H1 (cell line): Measurements from ENCODE around the gene TMEM185B.

Experiments
- ATF3 ChIP-seq: IDR thresholded peaks from 2 replicates; pipeline ENCODE4 v1.6.1; 2011; ENCODE audit warnings: low read depth, mild to moderate bottlenecking, low read length; ENCODE audit not compliant: insufficient read depth
- CBX8 ChIP-seq: fragments of 300-800, 300-1000 bp; sonication (generic); IDR thresholded peaks from 2 replicates; pipeline ENCODE4 v1.7.1; 2016; ENCODE audit warnings: low read depth, low read length, borderline replicate concordance
- CEBPB ChIP-seq: IDR thresholded peaks from 2 replicates; pipeline ENCODE4 v1.6.1; 2012; ENCODE audit warnings: low read depth, low read length
- CREB1 ChIP-seq: IDR thresholded peaks from 2 replicates; pipeline ENCODE4 v1.6.1; 2012; ENCODE audit warnings: inconsistent platforms
- CTCF ChIP-seq, 3 experiments: IDR thresholded peaks; 1 replicate in 2 of 3; 2 replicates in 1 of 3; pipeline versions ENCODE4 v1.5.1 to v1.6.1; 2011; ENCODE audit warnings: low read length in 3 of 3, mild to moderate bottlenecking in 3 of 3, inconsistent platforms in 2 of 3, low read depth in 1 of 3, moderate library complexity in 1 of 3; ENCODE audit not compliant: insufficient read depth in 1 of 3; ENCODE audit errors: control extremely low read depth in 1 of 3
- POLR2A ChIP-seq, 2 experiments: IDR thresholded peaks; 1 replicate in 1 of 2; 2 replicates in 1 of 2; pipeline ENCODE4 v1.6.1; 2011; ENCODE audit warnings: low read depth in 2 of 2, low read length in 2 of 2, mild to moderate bottlenecking in 2 of 2; ENCODE audit errors: control extremely low read depth in 1 of 2
- RFX5 ChIP-seq: IDR thresholded peaks from 2 replicates; pipeline ENCODE4 v1.6.1; 2011; ENCODE audit warnings: low read depth, low read length, improper control_type of control experiment, borderline replicate concordance
- RXRA ChIP-seq: IDR thresholded peaks from 2 replicates; pipeline ENCODE4 v1.6.1; 2011; ENCODE audit warnings: low read depth, mild to moderate bottlenecking, low read length, moderate library complexity; ENCODE audit not compliant: insufficient read depth
- SAP30 ChIP-seq: fragments of 300-600 bp; sonication (generic); IDR thresholded peaks from 2 replicates; pipeline ENCODE4 v1.7.1; 2012; ENCODE audit warnings: low read length, moderate library complexity, mild to moderate bottlenecking, inconsistent platforms; ENCODE audit not compliant: insufficient read depth, insufficient replicate concordance
- SIN3A ChIP-seq, 2 experiments: IDR thresholded peaks in 1 of 2; conservative IDR thresholded peaks in 1 of 2; 2 replicates each; pipeline ENCODE4 v1.6.1; 2011 to 2012; ENCODE audit warnings: low read length in 2 of 2, improper control_type of control experiment in 1 of 2, low read depth in 1 of 2, mild to moderate bottlenecking in 1 of 2
- SP1 ChIP-seq: IDR thresholded peaks from 2 replicates; pipeline ENCODE4 v1.6.1; 2011; ENCODE audit warnings: low read depth, low read length

GRCh38 chr2:120223034-120223912 is at the start of gene TMEM185B:
- TF ChIP-seq CTCF (IDR thresholded peaks at IDR 0.05; ENCODE audit: control extremely low read depth in 1 of 3, insufficient read depth in 1 of 3, low read depth in 1 of 3, low read length in 3 of 3): peak; percentile 30 to 50 (median 49); a peak in 3 of 4 replicates
- TF ChIP-seq ATF3: peak; percentile 63; the same call in 1 of the 2 replicates
- no peak for TF ChIP-seq CBX8
- no peak; the same call in 1 of the 2 replicates for TF ChIP-seq CREB1
- TF ChIP-seq RFX5: no peak
- TF ChIP-seq SIN3A (conservative IDR thresholded peaks at IDR 0.05 in 1 of 2, IDR thresholded peaks at IDR 0.05 in 1 of 2; ENCODE audit: low read depth in 1 of 2, low read length in 2 of 2): no peak
- TF ChIP-seq RXRA: no peak
- peak in 1 of 2 experiments; percentile 69; a peak in 1 of 3 replicates for TF ChIP-seq POLR2A (IDR thresholded peaks at IDR 0.05; ENCODE audit: control extremely low read depth in 1 of 2, low read depth in 2 of 2, low read length in 2 of 2)
- no peak for TF ChIP-seq SAP30
- no peak for TF ChIP-seq SP1
- no peak for TF ChIP-seq CEBPB
